KOPT-K1 (cell line): ENCODE data around the gene PDE8A.
"Not testable (repeated sequence)": the region's sequence is repeated elsewhere in the genome, so short reads cannot be mapped to it uniquely, and the experiment has no call there.

Source experiments
- H3K27ac ChIP-seq: fragments of 200-600 bp; sonication (generic); 2 replicates; pipeline ENCODE4 v1.5.1; 2016; ENCODE audit warnings: antibody characterized with exemption, mild to moderate bottlenecking, low read depth, low read length; ENCODE audit not compliant: poor library complexity, severe bottlenecking
- H3K36me3 ChIP-seq: fragments of 200-600 bp; sonication (generic); 2 replicates; pipeline ENCODE4 v1.5.1; 2017; ENCODE audit warnings: antibody characterized with exemption, mild to moderate bottlenecking, low read length, moderate library complexity; ENCODE audit not compliant: insufficient read depth
- H3K9me3 ChIP-seq: fragments of 200-600 bp; sonication (generic); 2 replicates; pipeline ENCODE4 v1.5.1; 2017; ENCODE audit warnings: antibody characterized with exemption, low read length, mild to moderate bottlenecking; ENCODE audit not compliant: insufficient read depth, poor library complexity, severe bottlenecking

Gene PDE8A

GRCh38 chr15:85008474-85009260 is 27.0 kb downstream of the PDE8A start:
- no peaks in the 10 kb centered on the region for H3K9me3 ChIP-seq
- H3K27ac ChIP-seq, result no peak overlapping the region
- no peaks in the 10 kb centered on the region for H3K36me3 ChIP-seq

- H3K36me3 ChIP-seq, result no peaks in the 10 kb centered on the region
Observed at GRCh38 chr15:85009435-85009834, 27.8 kb downstream of the PDE8A start.

GRCh38 chr15:85010071-85010385 is 28.4 kb downstream of the PDE8A start:
- H3K36me3 ChIP-seq, result no peaks in the 10 kb centered on the region
- no peak overlapping the region for H3K27ac ChIP-seq
- no peaks in the 10 kb centered on the region for H3K9me3 ChIP-seq

More at GRCh38 chr15:85009435-85009834, 27.8 kb downstream of the PDE8A start:
- Histone ChIP-seq H3K9me3 (no peaks in the 10 kb centered on the region), H3K27ac (no peak overlapping the region)

- Histone ChIP-seq H3K9me3 (no peaks in the 10 kb centered on the region), H3K36me3 (no peaks in the 10 kb centered on the region), H3K27ac (no peak overlapping the region)
Observed at GRCh38 chr15:85010386-85011159, 28.9 kb downstream of the PDE8A start.

GRCh38 chr15:85011160-85011571 is 29.5 kb downstream of the PDE8A start:
- no peaks in the 10 kb centered on the region for H3K9me3 ChIP-seq
- no peaks in the 10 kb centered on the region for H3K36me3 ChIP-seq
- H3K27ac ChIP-seq, result no peak overlapping the region

GRCh38 chr15:85011724-85012123 is 30.1 kb downstream of the PDE8A start:
- not testable (repeated sequence) for H3K9me3 ChIP-seq, H3K36me3 ChIP-seq, H3K27ac ChIP-seq

- H3K9me3 ChIP-seq, result no peaks in the 10 kb centered on the region
- no peak overlapping the region for H3K27ac ChIP-seq
- H3K36me3 ChIP-seq, result no peaks in the 10 kb centered on the region
Observed at GRCh38 chr15:85013785-85014184, 32.1 kb downstream of the PDE8A start.

- no peak overlapping the region for H3K27ac ChIP-seq
- H3K36me3 ChIP-seq, result no peaks in the 10 kb centered on the region
- H3K9me3 ChIP-seq, result no peaks in the 10 kb centered on the region
Observed at GRCh38 chr15:85014932-85015331, 33.3 kb downstream of the PDE8A start.

GRCh38 chr15:85016275-85016674 is 34.6 kb downstream of the PDE8A start:
- H3K27ac ChIP-seq, result no peak overlapping the region
- H3K36me3 ChIP-seq, result no peaks in the 10 kb centered on the region
- H3K9me3 ChIP-seq, result no peaks in the 10 kb centered on the region

GRCh38 chr15:85019815-85020590 is 38.3 kb downstream of the PDE8A start:
- Histone ChIP-seq H3K9me3 (no peaks in the 10 kb centered on the region), H3K27ac (no peak overlapping the region), H3K36me3 (no peaks in the 10 kb centered on the region)

- H3K27ac ChIP-seq, result no peak overlapping the region
- H3K9me3 ChIP-seq, result no peaks in the 10 kb centered on the region
- no peaks in the 10 kb centered on the region for H3K36me3 ChIP-seq
Observed at GRCh38 chr15:85021409-85021808, 39.8 kb downstream of the PDE8A start.

- Histone ChIP-seq H3K9me3 (no peaks in the 10 kb centered on the region), H3K36me3 (no peaks in the 10 kb centered on the region)
Observed at GRCh38 chr15:85022860-85023403, 41.3 kb downstream of the PDE8A start.

GRCh38 chr15:85024003-85024402 is 42.3 kb downstream of the PDE8A start:
- H3K9me3 ChIP-seq, result no peaks in the 10 kb centered on the region
- H3K36me3 ChIP-seq, result no peaks in the 10 kb centered on the region
- H3K27ac ChIP-seq, result no peak overlapping the region

More at GRCh38 chr15:85022860-85023403, 41.3 kb downstream of the PDE8A start:
- no peak overlapping the region for H3K27ac ChIP-seq

- no peak overlapping the region for H3K27ac ChIP-seq
Observed at GRCh38 chr15:85024509-85025336, 43.1 kb downstream of the PDE8A start.

More at GRCh38 chr15:85024509-85025336, 43.1 kb downstream of the PDE8A start:
- H3K36me3 ChIP-seq, result no peaks in the 10 kb centered on the region
- H3K9me3 ChIP-seq, result no peaks in the 10 kb centered on the region
